SK-N-SH treated with all-trans-retinoic acid at 6 μM for 48 hours (cell line): ENCODE data around the gene LAMTOR2.

ENCODE experiments used
- ATAC-seq: fragments of 200-7000 bp; cut with Tn5 transposase; 3 replicates; pipeline ENCODE4 v1.9.1; 2020; ENCODE audit warnings: mild to moderate bottlenecking, moderate library complexity
- BACH2 ChIP-seq: fragments of 250-450 bp; sonication (Bioruptor Pico); IDR thresholded peaks from 2 replicates; pipeline ENCODE4 v1.9.0; 2021; ENCODE audit warnings: mild to moderate bottlenecking, borderline replicate concordance
- CSDC2 ChIP-seq: fragments of 250-450 bp; sonication (Bioruptor Pico); IDR thresholded peaks from 2 replicates; pipeline ENCODE4 v1.5.0; 2020; ENCODE audit warnings: mild to moderate bottlenecking, moderate library complexity
- ESRRG ChIP-seq: fragments of 250-450 bp; sonication (Bioruptor Pico); IDR thresholded peaks from 2 replicates; pipeline ENCODE4 v1.6.1; 2021; ENCODE audit warnings: mild to moderate bottlenecking
- GLIS3 ChIP-seq: fragments of 250-450 bp; sonication (Bioruptor Pico); IDR thresholded peaks from 2 replicates; pipeline ENCODE4 v1.5.0; 2020; ENCODE audit warnings: mild to moderate bottlenecking, moderate library complexity
- ISL1 ChIP-seq: fragments of 250-450 bp; sonication (Bioruptor Pico); IDR thresholded peaks from 2 replicates; pipeline ENCODE4 v2.1.2; 2022; ENCODE audit warnings: mild to moderate bottlenecking, moderate library complexity
- OSR1 ChIP-seq: fragments of 250-450 bp; sonication (Bioruptor Pico); IDR thresholded peaks from 2 replicates; pipeline ENCODE4 v1.8.0; 2022; ENCODE audit warnings: moderate library complexity, mild to moderate bottlenecking, inconsistent platforms
- RARB ChIP-seq: fragments of 250-450 bp; sonication (Bioruptor Pico); IDR thresholded peaks from 2 replicates; pipeline ENCODE4 v1.8.0; 2021; ENCODE audit warnings: mild to moderate bottlenecking, moderate library complexity
- SNAI2 ChIP-seq: fragments of 250-450 bp; sonication (Bioruptor Pico); IDR thresholded peaks from 2 replicates; pipeline ENCODE4 v1.5.0; 2020; ENCODE audit warnings: mild to moderate bottlenecking, moderate library complexity
- TCF4 ChIP-seq: fragments of 250-450 bp; sonication (Bioruptor Pico); IDR thresholded peaks from 2 replicates; pipeline ENCODE4 v1.8.0; 2021; ENCODE audit warnings: mild to moderate bottlenecking, moderate library complexity, borderline replicate concordance
- TOX ChIP-seq: fragments of 250-450 bp; sonication (Bioruptor Pico); IDR thresholded peaks from 2 replicates; pipeline ENCODE4 v1.8.0; 2021; ENCODE audit warnings: mild to moderate bottlenecking, moderate library complexity, borderline replicate concordance
- ZC3H10 ChIP-seq: fragments of 250-450 bp; sonication (Bioruptor Pico); IDR thresholded peaks from 2 replicates; pipeline ENCODE4 v1.5.1; 2021; ENCODE audit warnings: mild to moderate bottlenecking, moderate library complexity
- ZFP3 ChIP-seq: fragments of 250-450 bp; sonication (Bioruptor Pico); IDR thresholded peaks from 2 replicates; pipeline ENCODE4 v1.5.0; 2020; ENCODE audit warnings: mild to moderate bottlenecking, moderate library complexity
- ZFP30 ChIP-seq: fragments of 450-650 bp; formaldehyde crosslinking; IDR thresholded peaks from 2 replicates; pipeline ENCODE4 v1.5.0; 2022; ENCODE audit warnings: mild to moderate bottlenecking, moderate library complexity
- ZNF8 ChIP-seq: fragments of 450-650 bp; formaldehyde crosslinking; IDR thresholded peaks from 2 replicates; pipeline ENCODE4 v1.5.0; 2020; ENCODE audit warnings: mild to moderate bottlenecking, moderate library complexity
- TF ChIP-seq, protein P1 (sequence below): fragments of 250-450 bp; sonication (Bioruptor Pico); IDR thresholded peaks from 2 replicates; pipeline ENCODE4 v1.8.0; 2021; ENCODE audit warnings: low read depth, mild to moderate bottlenecking, moderate library complexity, borderline replicate concordance
- TF ChIP-seq, protein P2 (sequence below): fragments of 250-450 bp; sonication (Bioruptor Pico); IDR thresholded peaks from 2 replicates; pipeline ENCODE4 v1.8.0; 2020; ENCODE audit warnings: mild to moderate bottlenecking, moderate library complexity, borderline replicate concordance
- TF ChIP-seq, protein P3 (sequence below): fragments of 250-450 bp; sonication (Bioruptor Pico); IDR thresholded peaks from 2 replicates; pipeline ENCODE4 v1.5.1; 2021; ENCODE audit warnings: mild to moderate bottlenecking, moderate library complexity

The LAMTOR2 gene

DNA sequence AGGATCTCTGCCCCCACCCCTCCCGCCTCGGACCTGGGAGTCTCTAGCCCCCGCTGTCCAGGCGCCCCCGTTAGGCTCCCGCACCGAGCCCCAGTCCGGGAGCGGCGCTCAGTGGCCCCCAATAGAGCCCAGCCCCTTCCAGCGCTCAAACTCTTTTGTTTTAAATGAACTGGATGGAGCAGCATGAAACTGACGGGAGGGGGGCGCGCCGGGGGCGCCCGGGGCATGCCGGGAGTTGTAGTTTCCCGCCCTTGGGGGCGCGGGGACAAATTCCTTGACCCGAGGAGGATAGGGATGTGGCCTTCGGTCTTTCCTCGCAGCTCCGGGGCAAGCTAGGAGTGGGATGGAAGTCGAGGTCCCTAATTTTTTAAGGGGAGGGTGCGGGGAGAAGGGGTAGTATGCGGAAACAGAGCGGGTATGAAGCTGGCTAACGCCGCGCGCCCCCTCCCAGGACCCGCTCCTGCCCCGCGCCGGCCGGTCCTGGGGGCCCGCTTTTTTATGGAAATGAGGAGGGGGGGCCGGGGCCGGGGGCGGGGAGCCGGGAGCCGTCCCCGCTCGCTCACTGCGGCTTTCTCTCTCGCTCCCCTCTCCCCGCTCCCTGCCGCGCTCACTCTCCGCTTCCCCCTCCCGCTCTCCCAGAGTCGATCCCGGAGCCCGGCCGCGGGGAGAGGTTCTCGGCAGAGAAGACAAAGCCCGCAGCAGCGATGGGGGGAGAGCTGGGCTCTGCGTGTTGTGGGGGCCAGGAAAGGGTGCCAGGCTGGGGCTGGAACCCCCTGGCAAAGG is 27.9 kb downstream of the LAMTOR2 start, which contains the start of gene MEX3A:
Gene MEX3A (minus strand): TSS at position 157 of the 783 bp plus-strand sequence. CDS start 467 bp downstream, outside the sequence.
- peak; percentile 79 for ATAC-seq

DNA sequence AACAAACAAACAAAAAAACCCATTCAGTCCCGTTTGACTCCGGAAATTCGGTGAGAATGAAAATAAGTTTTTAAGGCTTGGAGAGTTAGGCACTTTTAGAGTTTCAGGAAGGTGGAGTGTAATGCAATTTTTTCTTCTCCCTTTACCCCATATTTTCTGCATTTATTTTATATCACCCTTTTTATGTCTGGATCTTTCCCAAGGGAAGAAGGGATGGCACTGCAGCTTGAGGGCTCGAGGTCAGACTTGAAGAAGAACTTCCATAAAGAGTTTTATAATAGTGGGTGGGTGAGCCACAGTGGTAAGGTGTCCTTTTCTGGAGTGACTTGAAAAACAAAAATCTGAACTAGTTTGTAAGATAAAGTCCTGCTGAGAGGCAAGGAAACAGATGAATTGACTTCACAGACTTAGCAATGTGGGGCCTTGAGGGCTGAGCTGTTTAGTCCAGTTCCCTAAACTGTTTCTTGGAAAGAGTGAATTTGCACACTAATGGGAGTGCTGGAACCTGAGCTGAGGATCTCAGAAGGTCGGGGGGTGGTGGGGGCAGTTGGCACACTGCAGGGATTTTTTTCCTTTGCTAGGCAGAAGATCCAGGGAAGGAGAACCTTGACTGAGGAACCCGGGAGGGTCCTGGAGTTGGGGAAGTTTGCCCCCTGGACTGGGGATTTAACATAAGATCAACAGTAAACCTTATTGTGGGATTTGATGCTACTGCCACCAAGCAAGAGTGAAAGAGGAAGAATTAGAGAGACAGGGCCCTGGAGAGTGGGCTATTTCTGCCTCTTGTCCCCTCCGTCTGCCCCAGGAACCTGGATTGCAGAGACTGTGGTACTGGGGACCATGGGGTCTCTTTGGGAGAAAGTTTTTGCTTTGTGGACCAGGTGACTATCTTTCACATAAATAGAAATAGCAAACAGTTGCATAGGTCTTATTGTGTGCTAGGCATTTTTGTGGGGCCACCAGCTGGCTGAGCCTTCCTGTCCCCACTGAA is 29.5 kb downstream of the LAMTOR2 start:
- ATAC-seq, result no peak
- no peak for TF ChIP-seq RARB (CRISPR knock-in tag)
- TF ChIP-seq TOX (CRISPR knock-in tag), result 0 out of 2 replicates have a peak, but pooled peaks have one; percentile 21
- TF ChIP-seq, protein P1, sequence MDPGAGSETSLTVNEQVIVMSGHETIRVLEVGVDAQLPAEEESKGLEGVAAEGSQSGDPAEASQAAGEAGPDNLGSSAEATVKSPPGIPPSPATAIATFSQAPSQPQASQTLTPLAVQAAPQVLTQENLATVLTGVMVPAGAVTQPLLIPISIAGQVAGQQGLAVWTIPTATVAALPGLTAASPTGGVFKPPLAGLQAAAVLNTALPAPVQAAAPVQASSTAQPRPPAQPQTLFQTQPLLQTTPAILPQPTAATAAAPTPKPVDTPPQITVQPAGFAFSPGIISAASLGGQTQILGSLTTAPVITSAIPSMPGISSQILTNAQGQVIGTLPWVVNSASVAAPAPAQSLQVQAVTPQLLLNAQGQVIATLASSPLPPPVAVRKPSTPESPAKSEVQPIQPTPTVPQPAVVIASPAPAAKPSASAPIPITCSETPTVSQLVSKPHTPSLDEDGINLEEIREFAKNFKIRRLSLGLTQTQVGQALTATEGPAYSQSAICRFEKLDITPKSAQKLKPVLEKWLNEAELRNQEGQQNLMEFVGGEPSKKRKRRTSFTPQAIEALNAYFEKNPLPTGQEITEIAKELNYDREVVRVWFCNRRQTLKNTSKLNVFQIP (CRISPR knock-in tag), result 0 out of 2 replicates have a peak, but pooled peaks have one; percentile 38

More for the DNA sequence above, 27.9 kb downstream of the LAMTOR2 start, which contains the start of gene MEX3A:
- TF ChIP-seq CSDC2 (CRISPR knock-in tag) (no peak), ZFP30 (CRISPR knock-in tag) (no peak)
- TF ChIP-seq, protein P2, sequence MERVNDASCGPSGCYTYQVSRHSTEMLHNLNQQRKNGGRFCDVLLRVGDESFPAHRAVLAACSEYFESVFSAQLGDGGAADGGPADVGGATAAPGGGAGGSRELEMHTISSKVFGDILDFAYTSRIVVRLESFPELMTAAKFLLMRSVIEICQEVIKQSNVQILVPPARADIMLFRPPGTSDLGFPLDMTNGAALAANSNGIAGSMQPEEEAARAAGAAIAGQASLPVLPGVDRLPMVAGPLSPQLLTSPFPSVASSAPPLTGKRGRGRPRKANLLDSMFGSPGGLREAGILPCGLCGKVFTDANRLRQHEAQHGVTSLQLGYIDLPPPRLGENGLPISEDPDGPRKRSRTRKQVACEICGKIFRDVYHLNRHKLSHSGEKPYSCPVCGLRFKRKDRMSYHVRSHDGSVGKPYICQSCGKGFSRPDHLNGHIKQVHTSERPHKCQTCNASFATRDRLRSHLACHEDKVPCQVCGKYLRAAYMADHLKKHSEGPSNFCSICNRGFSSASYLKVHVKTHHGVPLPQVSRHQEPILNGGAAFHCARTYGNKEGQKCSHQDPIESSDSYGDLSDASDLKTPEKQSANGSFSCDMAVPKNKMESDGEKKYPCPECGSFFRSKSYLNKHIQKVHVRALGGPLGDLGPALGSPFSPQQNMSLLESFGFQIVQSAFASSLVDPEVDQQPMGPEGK (CRISPR knock-in tag), result peak; percentile 27; the same call in 1 of the 2 replicates

DNA sequence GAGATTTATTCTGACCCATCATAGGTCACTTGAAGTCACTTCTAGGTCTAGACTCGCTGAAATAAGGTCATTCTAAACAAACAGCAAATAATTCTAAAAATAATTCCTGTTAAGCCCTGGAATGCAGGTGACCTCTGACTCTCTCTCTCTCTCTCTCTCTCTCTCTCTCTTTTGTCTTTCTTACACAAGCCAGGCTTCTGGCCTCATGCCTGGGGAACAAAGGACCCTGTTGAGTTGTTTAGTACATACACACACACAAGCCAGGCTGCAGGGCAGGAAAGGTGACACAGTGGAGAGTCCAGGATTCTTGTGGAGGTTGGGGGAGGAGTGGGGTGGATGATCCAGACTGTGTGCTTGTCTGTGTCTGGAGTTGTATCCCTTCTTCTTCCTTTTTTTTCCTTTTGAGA is 31.7 kb downstream of the LAMTOR2 start:
- TF ChIP-seq ZFP30 (CRISPR knock-in tag), result no peak
- no peak for TF ChIP-seq SNAI2 (CRISPR knock-in tag)
- TF ChIP-seq OSR1 (CRISPR knock-in tag), result no peak
- TF ChIP-seq ZFP3, result no peak
- TF ChIP-seq, protein P2 (CRISPR knock-in tag), result no peak
- TF ChIP-seq, protein P1 (CRISPR knock-in tag), result no peak
- TF ChIP-seq ESRRG (CRISPR knock-in tag), result no peak
- TF ChIP-seq BACH2 (CRISPR knock-in tag), result no peak
- no peak for TF ChIP-seq TCF4
- TF ChIP-seq CSDC2 (CRISPR knock-in tag), result no peak
- TF ChIP-seq RARB (CRISPR knock-in tag), result no peak
- no peak for TF ChIP-seq ISL1 (CRISPR knock-in tag)
- TF ChIP-seq TOX (CRISPR knock-in tag), result no peak
- TF ChIP-seq, protein P3, sequence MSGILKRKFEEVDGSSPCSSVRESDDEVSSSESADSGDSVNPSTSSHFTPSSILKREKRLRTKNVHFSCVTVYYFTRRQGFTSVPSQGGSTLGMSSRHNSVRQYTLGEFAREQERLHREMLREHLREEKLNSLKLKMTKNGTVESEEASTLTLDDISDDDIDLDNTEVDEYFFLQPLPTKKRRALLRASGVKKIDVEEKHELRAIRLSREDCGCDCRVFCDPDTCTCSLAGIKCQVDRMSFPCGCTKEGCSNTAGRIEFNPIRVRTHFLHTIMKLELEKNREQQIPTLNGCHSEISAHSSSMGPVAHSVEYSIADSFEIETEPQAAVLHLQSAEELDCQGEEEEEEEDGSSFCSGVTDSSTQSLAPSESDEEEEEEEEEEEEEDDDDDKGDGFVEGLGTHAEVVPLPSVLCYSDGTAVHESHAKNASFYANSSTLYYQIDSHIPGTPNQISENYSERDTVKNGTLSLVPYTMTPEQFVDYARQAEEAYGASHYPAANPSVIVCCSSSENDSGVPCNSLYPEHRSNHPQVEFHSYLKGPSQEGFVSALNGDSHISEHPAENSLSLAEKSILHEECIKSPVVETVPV (CRISPR knock-in tag), result no peak
- TF ChIP-seq ZNF8 (CRISPR knock-in tag), result no peak
- no peak for TF ChIP-seq GLIS3 (CRISPR knock-in tag)
- TF ChIP-seq ZC3H10, result no peak
- no peak for ATAC-seq
